ENCODE data around the gene MZB1.

The MZB1 gene

DNA sequence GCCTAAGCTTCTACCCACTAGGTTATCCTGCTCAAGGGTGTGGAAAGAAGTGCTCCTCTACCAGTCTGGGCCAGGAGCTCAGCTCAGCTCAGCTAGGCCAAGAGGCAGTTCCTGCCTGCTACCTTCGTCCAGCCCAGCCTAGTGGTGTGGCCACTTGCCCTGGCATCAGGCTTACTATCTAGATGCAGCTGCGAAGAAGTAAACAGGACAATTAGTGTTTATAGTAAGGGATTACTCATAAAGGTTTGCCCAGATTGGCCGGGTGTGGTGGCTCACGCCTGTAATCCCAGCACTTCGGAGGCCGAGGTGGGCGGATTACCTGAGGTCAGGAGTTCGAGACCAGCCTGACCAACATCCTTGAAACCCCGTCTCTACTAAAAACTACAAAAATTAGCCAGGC lies 26.9 kb upstream of the MZB1 start:
- Histone ChIP-seq H3K9ac (no peak overlapping the region), H3K27ac (peak overlapping the region; percentile 94), H3K36me3 (ENCODE audit: insufficient read depth) (no peaks in the 10 kb centered on the region), H3K4me2 (peak overlapping the region; percentile 94; the same call in 1 of the 2 replicates), H3K4me3 (IDR thresholded peaks at IDR 0.05; ENCODE audit: insufficient read depth, low read depth, low read length) (no peak overlapping the region), H4K20me1 (ENCODE audit: insufficient read depth) (no peaks in the 10 kb centered on the region), H2AFZ (ENCODE audit: low read depth) (no peak overlapping the region; the same call in 1 of the 2 replicates), H3K4me1 (ENCODE audit: low read depth, poor library complexity, severe bottlenecking) (peaks cover 86% of the 10 kb centered on the region), H3K79me2 (ENCODE audit: insufficient read depth, low read depth) (no peaks in the 10 kb centered on the region), H3K27me3 (ENCODE audit: insufficient read depth, low read depth) (no peaks in the 10 kb centered on the region)
- TF ChIP-seq, protein P1, sequence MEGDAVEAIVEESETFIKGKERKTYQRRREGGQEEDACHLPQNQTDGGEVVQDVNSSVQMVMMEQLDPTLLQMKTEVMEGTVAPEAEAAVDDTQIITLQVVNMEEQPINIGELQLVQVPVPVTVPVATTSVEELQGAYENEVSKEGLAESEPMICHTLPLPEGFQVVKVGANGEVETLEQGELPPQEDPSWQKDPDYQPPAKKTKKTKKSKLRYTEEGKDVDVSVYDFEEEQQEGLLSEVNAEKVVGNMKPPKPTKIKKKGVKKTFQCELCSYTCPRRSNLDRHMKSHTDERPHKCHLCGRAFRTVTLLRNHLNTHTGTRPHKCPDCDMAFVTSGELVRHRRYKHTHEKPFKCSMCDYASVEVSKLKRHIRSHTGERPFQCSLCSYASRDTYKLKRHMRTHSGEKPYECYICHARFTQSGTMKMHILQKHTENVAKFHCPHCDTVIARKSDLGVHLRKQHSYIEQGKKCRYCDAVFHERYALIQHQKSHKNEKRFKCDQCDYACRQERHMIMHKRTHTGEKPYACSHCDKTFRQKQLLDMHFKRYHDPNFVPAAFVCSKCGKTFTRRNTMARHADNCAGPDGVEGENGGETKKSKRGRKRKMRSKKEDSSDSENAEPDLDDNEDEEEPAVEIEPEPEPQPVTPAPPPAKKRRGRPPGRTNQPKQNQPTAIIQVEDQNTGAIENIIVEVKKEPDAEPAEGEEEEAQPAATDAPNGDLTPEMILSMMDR (conservative IDR thresholded peaks at IDR 0.05; ENCODE audit: low read depth, low read length), result no peak

DNA sequence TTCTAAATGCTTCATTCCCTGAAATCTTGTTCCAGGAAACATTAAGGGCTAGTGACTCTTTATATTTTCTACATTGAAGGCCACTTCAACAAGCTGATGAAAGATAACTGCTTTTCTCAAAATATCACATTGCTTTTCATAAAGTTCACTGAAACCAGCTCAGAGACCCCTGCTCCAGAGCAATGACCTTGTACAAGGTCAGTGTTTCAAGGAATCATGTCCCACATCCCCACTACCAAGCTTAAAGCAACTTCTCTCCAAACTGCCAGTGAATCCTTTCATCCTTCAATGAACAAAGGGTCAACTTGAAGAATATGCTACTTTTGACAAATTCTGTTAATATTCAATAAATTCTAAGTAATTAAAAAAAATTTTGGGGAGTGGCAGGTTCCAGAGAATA lies 26.2 kb upstream of the MZB1 start:
- no peaks in the 10 kb centered on the region for H3K79me2 ChIP-seq (ENCODE audit: insufficient read depth, low read depth)
- H3K4me1 ChIP-seq (ENCODE audit: low read depth, poor library complexity, severe bottlenecking), result peaks cover 86% of the 10 kb centered on the region
- TF ChIP-seq, protein P1 (conservative IDR thresholded peaks at IDR 0.05; ENCODE audit: low read depth, low read length), result no peak
- H3K36me3 ChIP-seq (ENCODE audit: insufficient read depth), result no peaks in the 10 kb centered on the region
- peak overlapping the region; percentile 94 for H3K27ac ChIP-seq
- peak overlapping the region; percentile 46; the same call in 1 of the 2 replicates for H2AFZ ChIP-seq (ENCODE audit: low read depth)
- H3K9ac ChIP-seq, result peak overlapping the region; percentile 65; the same call in 1 of the 2 replicates
- H4K20me1 ChIP-seq (ENCODE audit: insufficient read depth), result no peaks in the 10 kb centered on the region
- H3K27me3 ChIP-seq (ENCODE audit: insufficient read depth, low read depth), result no peaks in the 10 kb centered on the region
- H3K4me2 ChIP-seq, result peak overlapping the region; percentile 94
- no peak overlapping the region for H3K4me3 ChIP-seq (IDR thresholded peaks at IDR 0.05; ENCODE audit: insufficient read depth, low read depth, low read length)

DNA sequence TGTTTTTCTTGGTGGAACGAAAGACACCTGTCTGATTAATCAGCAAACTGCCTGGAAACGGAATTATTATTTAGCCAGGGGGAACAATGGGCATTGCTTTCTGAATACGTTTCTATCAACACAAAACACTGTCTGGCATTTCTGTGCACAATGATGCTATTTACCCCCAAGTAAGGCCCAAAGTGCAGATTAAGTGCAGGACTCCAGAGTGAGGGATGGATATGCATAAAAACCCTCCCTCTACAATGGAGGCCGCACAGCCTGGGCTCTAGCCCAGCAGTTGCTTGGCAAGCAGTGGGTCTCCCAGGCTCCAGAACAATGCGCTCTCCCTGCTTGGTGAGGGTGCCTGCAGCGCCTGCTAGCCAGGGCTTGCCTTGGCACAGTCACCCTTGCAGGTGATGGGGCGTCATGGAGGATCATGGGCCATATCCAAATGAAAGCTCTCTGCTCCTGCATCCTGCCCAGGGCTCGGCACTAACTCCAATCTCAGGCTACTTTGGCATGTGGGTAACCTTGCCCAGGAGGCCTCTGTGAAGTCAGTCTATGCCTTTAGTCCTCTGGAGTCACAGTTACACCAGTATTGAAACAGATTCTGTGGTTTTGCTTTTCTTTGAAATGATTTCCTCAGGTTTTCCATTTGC lies 25.6 kb upstream of the MZB1 start:
- Histone ChIP-seq H3K4me1 (ENCODE audit: low read depth, poor library complexity, severe bottlenecking) (peaks cover 85% of the 10 kb centered on the region), H3K9ac (peak overlapping the region; percentile 65; the same call in 1 of the 2 replicates), H3K4me3 (IDR thresholded peaks at IDR 0.05; ENCODE audit: insufficient read depth, low read depth, low read length) (no peak overlapping the region), H3K27ac (peak overlapping the region; percentile 94), H3K36me3 (ENCODE audit: insufficient read depth) (no peaks in the 10 kb centered on the region), H3K4me2 (peak overlapping the region; percentile 94), H3K27me3 (ENCODE audit: insufficient read depth, low read depth) (no peaks in the 10 kb centered on the region), H4K20me1 (ENCODE audit: insufficient read depth) (no peaks in the 10 kb centered on the region), H2AFZ (ENCODE audit: low read depth) (peak overlapping the region; percentile 46), H3K79me2 (ENCODE audit: insufficient read depth, low read depth) (no peaks in the 10 kb centered on the region)
- TF ChIP-seq, protein P1 (conservative IDR thresholded peaks at IDR 0.05; ENCODE audit: low read depth, low read length), result no peak

DNA sequence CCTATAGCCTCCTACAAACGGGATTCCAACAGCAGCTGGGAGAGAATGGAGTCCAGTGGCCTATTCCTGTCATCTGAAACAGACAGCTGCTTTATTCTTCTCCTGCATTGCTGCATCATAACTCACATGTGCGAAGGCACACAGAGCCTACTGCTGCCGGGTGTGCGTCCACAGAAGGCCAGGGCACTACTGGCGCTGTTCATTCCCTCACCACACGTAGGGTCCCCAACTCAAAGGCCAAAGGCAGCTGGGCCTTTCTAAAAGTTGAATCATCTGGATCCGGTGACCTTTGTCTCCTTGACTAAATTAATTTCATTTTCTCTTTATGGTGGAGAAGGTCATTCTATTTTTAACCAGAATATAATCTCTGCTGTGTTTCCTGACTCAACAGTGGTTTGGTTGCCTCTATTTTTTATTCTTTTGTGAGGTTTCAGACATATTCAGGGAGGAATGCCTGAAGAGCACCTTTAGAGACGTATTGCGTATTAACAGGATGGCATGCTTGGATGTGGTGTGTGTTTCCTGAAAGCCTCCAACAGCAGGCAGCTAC lies 24.9 kb upstream of the MZB1 start:
- Histone ChIP-seq H3K9ac (peak overlapping the region; percentile 65), H4K20me1 (ENCODE audit: insufficient read depth) (no peaks in the 10 kb centered on the region), H3K36me3 (ENCODE audit: insufficient read depth) (no peaks in the 10 kb centered on the region), H3K4me3 (IDR thresholded peaks at IDR 0.05; ENCODE audit: insufficient read depth, low read depth, low read length) (no peak overlapping the region), H3K79me2 (ENCODE audit: insufficient read depth, low read depth) (no peaks in the 10 kb centered on the region), H3K27ac (peak overlapping the region; percentile 94), H3K4me2 (peak overlapping the region; percentile 94), H3K27me3 (ENCODE audit: insufficient read depth, low read depth) (no peaks in the 10 kb centered on the region), H2AFZ (ENCODE audit: low read depth) (peak overlapping the region; percentile 46), H3K4me1 (ENCODE audit: low read depth, poor library complexity, severe bottlenecking) (peaks cover 78% of the 10 kb centered on the region)
- TF ChIP-seq, protein P1 (conservative IDR thresholded peaks at IDR 0.05; ENCODE audit: low read depth, low read length), result no peak
